GM23338 (cell line): ENCODE results near the gene PRPSAP1. TPM values are rescaled to one million over a fixed set of nuclear protein-coding genes. Genes with fewer than 3 reads are reported as not detected.

Source experiments
- ATAC-seq: fragments of 200-7000 bp; cut with Tn5 transposase; 3 replicates; pipeline ENCODE4 v1.9.1; 2020
- DNase-seq: peaks from one replicate; pipeline ENCODE4 v3.0.0-alpha.2; 2015; ENCODE audit warnings: low spot score
- H2AFZ ChIP-seq: fragments of 200-600 bp; sonication (generic); 2 replicates; pipeline ENCODE4 v1.8.0; 2016; ENCODE audit warnings: antibody characterized with exemption, mild to moderate bottlenecking, moderate library complexity
- H3F3A ChIP-seq: fragments of 200-600 bp; sonication (generic); replicated peaks from 2 replicates; pipeline ENCODE4 v1.8.0; 2017; ENCODE audit warnings: antibody characterized with exemption, mixed run types, low read depth
- H3K27ac ChIP-seq: fragments of 200-600 bp; sonication (generic); 2 replicates; pipeline ENCODE4 v1.6.1; 2016; ENCODE audit warnings: low read depth
- H3K27me3 ChIP-seq: fragments of 200-600 bp; sonication (generic); 2 replicates; pipeline ENCODE4 v1.8.0; 2016; ENCODE audit warnings: mild to moderate bottlenecking, mixed run types, moderate library complexity; ENCODE audit not compliant: insufficient read depth
- H3K36me3 ChIP-seq: fragments of 200-600 bp; sonication (generic); 2 replicates; pipeline ENCODE4 v1.8.0; 2016; ENCODE audit warnings: mild to moderate bottlenecking; ENCODE audit not compliant: insufficient read depth
- H3K4me1 ChIP-seq: fragments of 200-600 bp; sonication (generic); 2 replicates; pipeline ENCODE4 v1.8.0; 2016; ENCODE audit warnings: mild to moderate bottlenecking, moderate library complexity; ENCODE audit not compliant: insufficient read depth
- H3K4me2 ChIP-seq: fragments of 200-600 bp; sonication (generic); 2 replicates; pipeline ENCODE4 v1.7.1; 2017; ENCODE audit warnings: mixed run types
- H3K4me3 ChIP-seq: fragments of 200-600 bp; sonication (generic); 2 replicates; pipeline ENCODE4 v1.6.1; 2016; ENCODE audit warnings: mixed run types
- H3K79me2 ChIP-seq: fragments of 200-600 bp; sonication (generic); replicated peaks from 2 replicates; pipeline ENCODE4 v1.8.0; 2017; ENCODE audit warnings: mild to moderate bottlenecking; ENCODE audit not compliant: insufficient read depth
- H3K9me2 ChIP-seq: fragments of 200-600 bp; sonication (generic); 2 replicates; pipeline ENCODE4 v1.8.0; 2017; ENCODE audit not compliant: insufficient read depth
- H4K20me1 ChIP-seq: fragments of 200-600 bp; sonication (generic); replicated peaks from 2 replicates; pipeline ENCODE4 v1.8.0; 2017; ENCODE audit warnings: mild to moderate bottlenecking; ENCODE audit not compliant: insufficient read depth
- H3K27ac Mint-ChIP-seq: 2 replicates; pipeline ENCODE4 v1.8.0; 2020; ENCODE audit warnings: inconsistent platforms, mild to moderate bottlenecking, moderate library complexity, mixed read lengths
- H3K27me3 Mint-ChIP-seq: 3 replicates; pipeline ENCODE4 v1.8.0; 2022; ENCODE audit warnings: low read depth, mild to moderate bottlenecking, moderate library complexity, mixed read lengths, inconsistent platforms; ENCODE audit not compliant: insufficient read depth, poor library complexity
- H3K36me3 Mint-ChIP-seq: 3 replicates; pipeline ENCODE4 v1.8.0; 2021; ENCODE audit warnings: low read depth, mild to moderate bottlenecking, inconsistent platforms, moderate library complexity, mixed read lengths
- H3K4me1 Mint-ChIP-seq: 3 replicates; pipeline ENCODE4 v1.8.0; 2020; ENCODE audit warnings: mild to moderate bottlenecking, inconsistent platforms, mixed read lengths
- H3K4me3 Mint-ChIP-seq: 3 replicates; pipeline ENCODE4 v1.8.0; 2021; ENCODE audit warnings: moderate library complexity, mild to moderate bottlenecking, inconsistent platforms, mixed read lengths
- H3K9me3 Mint-ChIP-seq: 3 replicates; pipeline ENCODE4 v1.8.0; 2020; ENCODE audit warnings: moderate library complexity, mild to moderate bottlenecking, inconsistent platforms, mixed read lengths
- CREB1 ChIP-seq: fragments of 250-450 bp; sonication (Bioruptor Pico); IDR thresholded peaks from 2 replicates; pipeline ENCODE4 v1.5.0; 2020; ENCODE audit warnings: low read depth, mild to moderate bottlenecking, moderate library complexity
- CTCF ChIP-seq, 2 experiments: fragments of 200-600 bp in 1 of 2; sonication (generic) in 1 of 2; conservative IDR thresholded peaks; 2 replicates each; pipeline versions ENCODE4 v1.5.1 to v1.6.1; 2016 to 2017; ENCODE audit warnings: antibody characterized with exemption in 2 of 2, low read depth in 2 of 2, mild to moderate bottlenecking in 2 of 2, moderate library complexity in 1 of 2
- EZH2 ChIP-seq: fragments of 200-600 bp; sonication (generic); IDR thresholded peaks from one replicate; pipeline ENCODE4 v1.8.0; 2017; ENCODE audit warnings: antibody characterized with exemption, mild to moderate bottlenecking, low read depth; ENCODE audit not compliant: unreplicated experiment
- EZH2phosphoT487 ChIP-seq: fragments of 200-600 bp; sonication (generic); IDR thresholded peaks from one replicate; pipeline ENCODE4 v1.8.1; 2018; ENCODE audit warnings: antibody characterized with exemption; ENCODE audit not compliant: unreplicated experiment
- JUNB ChIP-seq: IDR thresholded peaks from one replicate; pipeline ENCODE4 v1.6.1; 2016; ENCODE audit warnings: antibody characterized with exemption; ENCODE audit not compliant: unreplicated experiment
- STAT1 ChIP-seq: IDR thresholded peaks from one replicate; pipeline ENCODE4 v1.6.1; 2016; ENCODE audit warnings: antibody characterized with exemption; ENCODE audit not compliant: unreplicated experiment
- ZNF114 ChIP-seq: fragments of 250-450 bp; sonication (Bioruptor Pico); IDR thresholded peaks from 2 replicates; pipeline ENCODE4 v1.5.0; 2020; ENCODE audit warnings: mild to moderate bottlenecking, moderate library complexity
- polyA plus RNA-seq: library from polyadenylated mRNA; unstranded; fragments of >200 nt; fragmentation: Nextera tagmentation; extraction: Ambion mirVana; gene quantifications from 2 replicates; pipeline ENCODE4 v1.2.1, GENCODE V29; 2016
- total RNA-seq: library from RNA; depleted of rRNA; stranded (reverse); fragments of >200 nt; shearing (Covaris generic); gene quantifications from 2 replicates; pipeline ENCODE4 v1.2.3, GENCODE V29; 2014
- TF ChIP-seq, protein P1 (sequence below): IDR thresholded peaks from 2 replicates; pipeline ENCODE4 v1.6.1; 2016; ENCODE audit warnings: antibody characterized with exemption
- TF ChIP-seq, protein P2 (sequence below): fragments of 250-450 bp; sonication (Bioruptor Pico); IDR thresholded peaks from 2 replicates; pipeline ENCODE4 v1.5.0; 2020; ENCODE audit warnings: mild to moderate bottlenecking, moderate library complexity

PRPSAP1 gene
- total and polyA plus RNA-seq, 2 experiments from 2014 or later = 39.5 to 58.8 TPM

- peak; percentile 91 for DNase-seq
- Histone ChIP-seq H3K4me3 (no peak overlapping the region), H3K36me3 (no peaks in the 10 kb centered on the region), H3K27me3 (no peaks in the 10 kb centered on the region), H3K4me2 (no peak overlapping the region), H3K9me2 (no peaks in the 10 kb centered on the region), H3K27ac (no peak overlapping the region), H4K20me1 (no peaks in the 10 kb centered on the region), H3F3A (no peaks in the 10 kb centered on the region), H2AFZ (no peak overlapping the region; the same call in 1 of the 2 replicates), H3K79me2 (no peaks in the 10 kb centered on the region), H3K4me1 (no peaks in the 10 kb centered on the region)
- Mint-ChIP-seq H3K36me3 (no peaks in the 10 kb centered on the region), H3K27me3 (peaks cover 4% of the 10 kb centered on the region), H3K27ac (no peak overlapping the region), H3K4me1 (no peaks in the 10 kb centered on the region; the same call in 2 of the 3 replicates), H3K4me3 (no peak overlapping the region; the same call in 2 of the 3 replicates), H3K9me3 (no peaks in the 10 kb centered on the region)
- ATAC-seq = peak; percentile 95
- no peak for TF ChIP-seq EZH2
- TF ChIP-seq CREB1 = no peak
- TF ChIP-seq, protein P1, sequence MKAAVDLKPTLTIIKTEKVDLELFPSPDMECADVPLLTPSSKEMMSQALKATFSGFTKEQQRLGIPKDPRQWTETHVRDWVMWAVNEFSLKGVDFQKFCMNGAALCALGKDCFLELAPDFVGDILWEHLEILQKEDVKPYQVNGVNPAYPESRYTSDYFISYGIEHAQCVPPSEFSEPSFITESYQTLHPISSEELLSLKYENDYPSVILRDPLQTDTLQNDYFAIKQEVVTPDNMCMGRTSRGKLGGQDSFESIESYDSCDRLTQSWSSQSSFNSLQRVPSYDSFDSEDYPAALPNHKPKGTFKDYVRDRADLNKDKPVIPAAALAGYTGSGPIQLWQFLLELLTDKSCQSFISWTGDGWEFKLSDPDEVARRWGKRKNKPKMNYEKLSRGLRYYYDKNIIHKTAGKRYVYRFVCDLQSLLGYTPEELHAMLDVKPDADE = no peak
- no peak for TF ChIP-seq STAT1
- no peak for TF ChIP-seq EZH2phosphoT487
- peak; percentile 91 to 96 for TF ChIP-seq CTCF (conservative IDR thresholded peaks at IDR 0.05; ENCODE audit: low read depth in 2 of 2)
Observed at GRCh38 chr17:76278952-76279741, 74.6 kb downstream of the PRPSAP1 start.

DNA sequence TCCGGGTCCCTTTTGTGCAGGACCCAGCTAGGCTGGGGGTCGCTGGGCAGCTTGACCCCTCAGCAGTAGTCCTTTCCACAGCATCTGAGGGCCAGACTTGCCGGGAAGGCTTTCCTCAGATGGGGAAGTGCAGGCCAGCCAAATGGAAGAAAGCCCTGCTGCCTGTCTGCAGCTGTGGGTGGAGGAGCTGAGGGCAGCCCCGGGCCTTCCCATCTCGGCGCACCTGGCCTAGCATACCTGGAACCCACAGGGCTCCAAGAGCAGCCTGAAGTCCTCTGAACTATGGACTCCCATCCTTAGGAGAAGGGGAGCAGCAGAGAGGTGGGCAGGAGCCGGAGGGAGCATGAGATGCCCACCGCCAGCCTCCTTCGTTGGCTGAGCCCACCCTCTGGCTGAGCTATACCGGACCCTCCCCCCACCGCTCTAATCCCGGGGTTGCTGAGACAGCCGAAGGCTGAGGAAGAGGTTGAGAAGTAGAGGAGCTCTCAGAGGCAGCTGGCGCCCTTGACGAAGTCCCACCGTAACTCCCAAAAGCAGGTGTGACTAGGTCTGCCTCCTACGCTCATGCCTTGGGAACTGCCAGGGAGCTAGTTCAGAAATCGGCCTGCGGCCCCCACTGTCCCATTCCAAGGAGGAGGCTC, 75.3 kb downstream of the PRPSAP1 start:
- Histone ChIP-seq H4K20me1 (no peaks in the 10 kb centered on the region), H3K79me2 (no peaks in the 10 kb centered on the region), H3F3A (no peaks in the 10 kb centered on the region), H3K27me3 (no peaks in the 10 kb centered on the region), H3K9me2 (no peaks in the 10 kb centered on the region), H3K27ac (no peak overlapping the region), H3K4me3 (no peak overlapping the region), H3K36me3 (no peaks in the 10 kb centered on the region), H3K4me2 (no peak overlapping the region), H2AFZ (no peak overlapping the region), H3K4me1 (no peaks in the 10 kb centered on the region)
- Mint-ChIP-seq H3K4me3 (no peak overlapping the region), H3K9me3 (no peaks in the 10 kb centered on the region), H3K27me3 (peaks cover 5% of the 10 kb centered on the region), H3K36me3 (no peaks in the 10 kb centered on the region), H3K27ac (no peak overlapping the region), H3K4me1 (peaks cover 1% of the 10 kb centered on the region; the same call in 1 of the 3 replicates)
- ATAC-seq = no peak
- no peak for DNase-seq
- TF ChIP-seq EZH2phosphoT487 (no peak), ZNF114 (CRISPR knock-in tag) (no peak), JUNB (no peak), CREB1 (no peak), STAT1 (no peak)
- TF ChIP-seq, protein P2, sequence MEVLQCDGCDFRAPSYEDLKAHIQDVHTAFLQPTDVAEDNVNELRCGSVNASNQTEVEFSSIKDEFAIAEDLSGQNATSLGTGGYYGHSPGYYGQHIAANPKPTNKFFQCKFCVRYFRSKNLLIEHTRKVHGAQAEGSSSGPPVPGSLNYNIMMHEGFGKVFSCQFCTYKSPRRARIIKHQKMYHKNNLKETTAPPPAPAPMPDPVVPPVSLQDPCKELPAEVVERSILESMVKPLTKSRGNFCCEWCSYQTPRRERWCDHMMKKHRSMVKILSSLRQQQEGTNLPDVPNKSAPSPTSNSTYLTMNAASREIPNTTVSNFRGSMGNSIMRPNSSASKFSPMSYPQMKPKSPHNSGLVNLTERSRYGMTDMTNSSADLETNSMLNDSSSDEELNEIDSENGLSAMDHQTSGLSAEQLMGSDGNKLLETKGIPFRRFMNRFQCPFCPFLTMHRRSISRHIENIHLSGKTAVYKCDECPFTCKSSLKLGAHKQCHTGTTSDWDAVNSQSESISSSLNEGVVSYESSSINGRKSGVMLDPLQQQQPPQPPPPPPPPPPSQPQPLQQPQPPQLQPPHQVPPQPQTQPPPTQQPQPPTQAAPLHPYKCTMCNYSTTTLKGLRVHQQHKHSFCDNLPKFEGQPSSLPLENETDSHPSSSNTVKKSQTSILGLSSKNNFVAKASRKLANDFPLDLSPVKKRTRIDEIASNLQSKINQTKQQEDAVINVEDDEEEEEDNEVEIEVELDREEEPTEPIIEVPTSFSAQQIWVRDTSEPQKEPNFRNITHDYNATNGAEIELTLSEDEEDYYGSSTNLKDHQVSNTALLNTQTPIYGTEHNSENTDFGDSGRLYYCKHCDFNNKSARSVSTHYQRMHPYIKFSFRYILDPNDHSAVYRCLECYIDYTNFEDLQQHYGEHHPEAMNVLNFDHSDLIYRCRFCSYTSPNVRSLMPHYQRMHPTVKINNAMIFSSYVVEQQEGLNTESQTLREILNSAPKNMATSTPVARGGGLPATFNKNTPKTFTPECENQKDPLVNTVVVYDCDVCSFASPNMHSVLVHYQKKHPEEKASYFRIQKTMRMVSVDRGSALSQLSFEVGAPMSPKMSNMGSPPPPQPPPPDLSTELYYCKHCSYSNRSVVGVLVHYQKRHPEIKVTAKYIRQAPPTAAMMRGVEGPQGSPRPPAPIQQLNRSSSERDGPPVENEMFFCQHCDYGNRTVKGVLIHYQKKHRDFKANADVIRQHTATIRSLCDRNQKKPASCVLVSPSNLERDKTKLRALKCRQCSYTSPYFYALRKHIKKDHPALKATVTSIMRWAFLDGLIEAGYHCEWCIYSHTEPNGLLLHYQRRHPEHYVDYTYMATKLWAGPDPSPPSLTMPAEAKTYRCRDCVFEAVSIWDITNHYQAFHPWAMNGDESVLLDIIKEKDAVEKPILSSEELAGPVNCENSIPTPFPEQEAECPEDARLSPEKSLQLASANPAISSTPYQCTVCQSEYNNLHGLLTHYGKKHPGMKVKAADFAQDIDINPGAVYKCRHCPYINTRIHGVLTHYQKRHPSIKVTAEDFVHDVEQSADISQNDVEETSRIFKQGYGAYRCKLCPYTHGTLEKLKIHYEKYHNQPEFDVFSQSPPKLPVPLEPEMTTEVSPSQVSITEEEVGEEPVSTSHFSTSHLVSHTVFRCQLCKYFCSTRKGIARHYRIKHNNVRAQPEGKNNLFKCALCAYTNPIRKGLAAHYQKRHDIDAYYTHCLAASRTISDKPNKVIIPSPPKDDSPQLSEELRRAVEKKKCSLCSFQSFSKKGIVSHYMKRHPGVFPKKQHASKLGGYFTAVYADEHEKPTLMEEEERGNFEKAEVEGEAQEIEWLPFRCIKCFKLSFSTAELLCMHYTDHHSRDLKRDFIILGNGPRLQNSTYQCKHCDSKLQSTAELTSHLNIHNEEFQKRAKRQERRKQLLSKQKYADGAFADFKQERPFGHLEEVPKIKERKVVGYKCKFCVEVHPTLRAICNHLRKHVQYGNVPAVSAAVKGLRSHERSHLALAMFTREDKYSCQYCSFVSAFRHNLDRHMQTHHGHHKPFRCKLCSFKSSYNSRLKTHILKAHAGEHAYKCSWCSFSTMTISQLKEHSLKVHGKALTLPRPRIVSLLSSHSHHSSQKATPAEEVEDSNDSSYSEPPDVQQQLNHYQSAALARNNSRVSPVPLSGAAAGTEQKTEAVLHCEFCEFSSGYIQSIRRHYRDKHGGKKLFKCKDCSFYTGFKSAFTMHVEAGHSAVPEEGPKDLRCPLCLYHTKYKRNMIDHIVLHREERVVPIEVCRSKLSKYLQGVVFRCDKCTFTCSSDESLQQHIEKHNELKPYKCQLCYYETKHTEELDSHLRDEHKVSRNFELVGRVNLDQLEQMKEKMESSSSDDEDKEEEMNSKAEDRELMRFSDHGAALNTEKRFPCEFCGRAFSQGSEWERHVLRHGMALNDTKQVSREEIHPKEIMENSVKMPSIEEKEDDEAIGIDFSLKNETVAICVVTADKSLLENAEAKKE = no peak
